IMR-90 (cell line): ENCODE data around the gene KCNMA1. TPM values are rescaled to one million over a fixed set of nuclear protein-coding genes. Genes with fewer than 3 reads are reported as not detected.

ENCODE experiments used
- ATAC-seq: fragments of 200-7000 bp; cut with Tn5 transposase; 2 replicates; pipeline ENCODE4 v1.9.1; 2020; ENCODE audit warnings: low read depth, mild to moderate bottlenecking, moderate library complexity
- BruUV-seq: library from RNA; stranded (reverse); fragments of 400-500 nt; replicated peaks from 2 replicates; lab custom pipeline; 2021; lab: Mats Ljungman, UMichigan
- CTCF ChIA-PET: fragments of 300-600 bp; formaldehyde crosslinking; extraction: SDS; loops from one replicate; lab custom pipeline; 2021; ENCODE audit warnings: antibody characterized with exemption; lab: Yijun Ruan, JAX
- POLR2A ChIA-PET: fragments of 300-600 bp; sonication (Branson Sonifier 250); formaldehyde crosslinking; loops from one replicate; lab custom pipeline; 2022; ENCODE audit warnings: antibody characterized with exemption; ENCODE audit not compliant: unreplicated experiment; lab: Charles Lee
- DNase-seq: peaks from one replicate; pipeline ENCODE4 v3.0.0; 2013
- H2AFZ ChIP-seq: replicated peaks from 2 replicates; pipeline ENCODE3; 2013; ENCODE audit warnings: low read length, mild to moderate bottlenecking; ENCODE audit not compliant: poor library complexity
- H2AK5ac ChIP-seq: 2 replicates; pipeline ENCODE4 v1.6.1; 2013; ENCODE audit warnings: low read depth, low read length, inconsistent platforms
- H2AK9ac ChIP-seq: replicated peaks from 2 replicates; pipeline ENCODE3; 2013; ENCODE audit warnings: mild to moderate bottlenecking, low read depth, low read length, moderate library complexity; ENCODE audit not compliant: poor library complexity
- H2BK120ac ChIP-seq: 2 replicates; pipeline ENCODE4 v1.6.1; 2013; ENCODE audit warnings: low read depth, low read length, inconsistent platforms
- H2BK15ac ChIP-seq: 3 replicates; pipeline ENCODE4 v1.6.1; 2013; ENCODE audit warnings: low read depth, low read length, inconsistent platforms
- H2BK20ac ChIP-seq: 2 replicates; pipeline ENCODE4 v1.6.1; 2013; ENCODE audit warnings: low read depth, mild to moderate bottlenecking, inconsistent platforms, low read length, moderate library complexity
- H2BK5ac ChIP-seq: 2 replicates; pipeline ENCODE4 v1.6.1; 2013; ENCODE audit warnings: mild to moderate bottlenecking, low read depth, low read length, inconsistent platforms; ENCODE audit not compliant: poor library complexity, severe bottlenecking
- H3K14ac ChIP-seq: replicated peaks from 2 replicates; pipeline ENCODE4 v1.6.1; 2013; ENCODE audit warnings: low read depth, low read length, inconsistent platforms
- H3K18ac ChIP-seq: 2 replicates; pipeline ENCODE4 v1.6.1; 2013; ENCODE audit warnings: low read depth, low read length, control low read depth
- H3K23ac ChIP-seq: 2 replicates; pipeline ENCODE4 v1.6.1; 2013; ENCODE audit warnings: low read depth, low read length, inconsistent platforms
- H3K27ac ChIP-seq: 2 replicates; pipeline ENCODE4 v1.5.1; 2013; ENCODE audit warnings: mild to moderate bottlenecking, control low read depth, low read length; ENCODE audit not compliant: insufficient read depth
- H3K27me3 ChIP-seq: 2 replicates; pipeline ENCODE4 v1.6.1; 2013; ENCODE audit warnings: low read length; ENCODE audit not compliant: control insufficient read depth, insufficient read depth
- H3K36me3 ChIP-seq: 2 replicates; pipeline ENCODE4 v1.6.1; 2013; ENCODE audit warnings: low read length, mixed read lengths; ENCODE audit not compliant: control insufficient read depth, insufficient read depth
- H3K4ac ChIP-seq: 2 replicates; pipeline ENCODE4 v1.6.1; 2013; ENCODE audit warnings: low read depth, low read length, inconsistent platforms
- H3K4me1 ChIP-seq: 2 replicates; pipeline ENCODE4 v1.6.1; 2013; ENCODE audit warnings: low read length, mixed read lengths; ENCODE audit not compliant: control insufficient read depth, insufficient read depth
- H3K4me2 ChIP-seq: 2 replicates; pipeline ENCODE4 v1.6.1; 2013; ENCODE audit warnings: low read depth, mild to moderate bottlenecking, control low read depth, low read length, moderate library complexity
- H3K4me3 ChIP-seq: 2 replicates; pipeline ENCODE4 v1.5.1; 2013; ENCODE audit warnings: low read depth, mild to moderate bottlenecking, control low read depth, low read length, moderate library complexity; ENCODE audit not compliant: insufficient read depth
- H3K56ac ChIP-seq: 2 replicates; pipeline ENCODE4 v1.6.1; 2013; ENCODE audit warnings: low read length, inconsistent platforms; ENCODE audit not compliant: insufficient read depth; ENCODE audit errors: extremely low read depth
- H3K79me1 ChIP-seq, 2 experiments: 2 replicates each; pipeline ENCODE4 v1.6.1; 2013; ENCODE audit warnings: low read length in 2 of 2, inconsistent platforms in 1 of 2, low read depth in 1 of 2
- H3K9ac ChIP-seq: 2 replicates; pipeline ENCODE4 v1.6.1; 2013; ENCODE audit warnings: low read depth, low read length, control low read depth
- H3K9me1 ChIP-seq: 2 replicates; pipeline ENCODE4 v1.6.1; 2013; ENCODE audit warnings: low read length, inconsistent platforms; ENCODE audit not compliant: insufficient read depth
- H3K9me3 ChIP-seq: 2 replicates; pipeline ENCODE4 v1.6.1; 2013; ENCODE audit warnings: low read length; ENCODE audit not compliant: control insufficient read depth, insufficient read depth
- H4K20me1 ChIP-seq: 2 replicates; pipeline ENCODE4 v1.6.1; 2013; ENCODE audit warnings: low read length, inconsistent platforms; ENCODE audit not compliant: insufficient read depth
- H4K5ac ChIP-seq: 2 replicates; pipeline ENCODE4 v1.6.1; 2013; ENCODE audit warnings: mild to moderate bottlenecking, low read depth, low read length, control low read depth
- H4K8ac ChIP-seq, 2 experiments: 2 replicates each; pipeline ENCODE4 v1.6.1; 2013; ENCODE audit warnings: low read depth in 2 of 2, low read length in 2 of 2, control low read depth in 1 of 2, inconsistent platforms in 1 of 2
- H4K91ac ChIP-seq: 2 replicates; pipeline ENCODE4 v1.6.1; 2013; ENCODE audit warnings: low read depth, low read length, inconsistent platforms; ENCODE audit not compliant: insufficient read depth
- BHLHE40 ChIP-seq: fragments of 150-350 bp; IDR thresholded peaks from 2 replicates; pipeline ENCODE4 v1.6.1; 2016; ENCODE audit warnings: mild to moderate bottlenecking, low read depth, low read length
- FOS ChIP-seq: fragments of 150-350 bp; IDR thresholded peaks from 2 replicates; pipeline ENCODE4 v1.6.1; 2016; ENCODE audit warnings: low read depth, low read length
- MAZ ChIP-seq: IDR thresholded peaks from 2 replicates; pipeline ENCODE4 v1.6.1; 2012; ENCODE audit warnings: low read depth, mild to moderate bottlenecking, low read length, improper control_type of control experiment, moderate library complexity, borderline replicate concordance
- MXI1 ChIP-seq: IDR thresholded peaks from 2 replicates; pipeline ENCODE4 v1.6.1; 2012; ENCODE audit warnings: low read depth, mild to moderate bottlenecking, low read length, moderate library complexity, borderline replicate concordance
- POLR2A ChIP-seq: IDR thresholded peaks from 2 replicates; pipeline ENCODE4 v1.6.1; 2012; ENCODE audit warnings: mild to moderate bottlenecking, low read depth, low read length
- RAD21 ChIP-seq: IDR thresholded peaks from 2 replicates; pipeline ENCODE4 v1.6.1; 2012; ENCODE audit warnings: low read length, improper control_type of control experiment
- RFX5 ChIP-seq: IDR thresholded peaks from 2 replicates; pipeline ENCODE4 v1.8.0; 2012; ENCODE audit warnings: low read depth, mild to moderate bottlenecking, low read length, moderate library complexity
- SMC3 ChIP-seq: fragments of 150-350 bp; IDR thresholded peaks from 2 replicates; pipeline ENCODE4 v1.6.1; 2016; ENCODE audit warnings: low read depth, mild to moderate bottlenecking, antibody characterized with exemption, low read length, moderate library complexity
- WGBS, 2 experiments: methylation state at CpG; one replicate each; pipeline versions ENCODE4 v1.1.5 to v1.1.7; 2013; ENCODE audit warnings: missing lambda C conversion rate in 2 of 2; ENCODE audit not compliant: insufficient read length in 1 of 2; ENCODE audit errors: extremely low coverage in 2 of 2; 5-methylcytosine and 5-hydroxymethylcytosine counted together
- dilution Hi-C: fragments of 300-500 bp; cut with HindIII; formaldehyde crosslinking; loops from one replicate; pipeline ENCODE4 v1.14.3; 2018; ENCODE audit warnings: low sequenced_read_pairs; ENCODE audit not compliant: unreplicated experiment
- in situ Hi-C: fragments of 300-500 bp; cut with MboI; formaldehyde crosslinking; loops from 3 replicates; pipeline ENCODE4 v1.14.3; 2019; ENCODE audit warnings: low sequenced_read_pairs, inconsistent platforms, mixed read lengths
- intact Hi-C: fragments of 100-400 bp; cut with micrococcal nuclease; formaldehyde crosslinking; loops from 2 replicates; pipeline ENCODE4 v1.10.0; 2022
- polyA plus RNA-seq, 3 experiments: library from polyadenylated mRNA; depleted of rRNA; stranded (reverse); fragments of >200 nt; gene quantifications; 2 replicates each; pipeline ENCODE4 v1.2.3, GENCODE V29; 2012; ENCODE audit warnings: low replicate concordance in 1 of 3
- total RNA-seq: library from RNA; depleted of rRNA; stranded (reverse); fragments of >200 nt; gene quantifications from 2 replicates; pipeline ENCODE4 v1.2.3, GENCODE V29; 2012

Gene KCNMA1
- total and polyA plus RNA-seq, 2 of the 4 experiments (the other 2 are of a cell fraction) = 25.6 to 29.6 TPM

GRCh38 chr10:77016278-77016815, 621.3 kb downstream of the KCNMA1 start:
- Histone ChIP-seq H3K9ac (no peak overlapping the region), H3K18ac (no peak overlapping the region), H3K56ac (no peak overlapping the region), H2BK5ac (no peak overlapping the region), H3K9me3 (no peaks in the 10 kb centered on the region), H2BK120ac (no peak overlapping the region), H3K36me3 (no peaks in the 10 kb centered on the region; the same call in 1 of the 2 replicates), H3K27me3 (no peaks in the 10 kb centered on the region; the same call in 1 of the 2 replicates), H2BK15ac (no peak overlapping the region), H3K4me1 (no peaks in the 10 kb centered on the region; the same call in 1 of the 2 replicates), H3K9me1 (no peaks in the 10 kb centered on the region; the same call in 1 of the 2 replicates), H3K23ac (no peak overlapping the region), H3K4me3 (no peak overlapping the region), H3K27ac (no peak overlapping the region), H2AK5ac (no peak overlapping the region), H3K14ac (no peak overlapping the region), H4K5ac (no peak overlapping the region), H4K8ac (no peak overlapping the region), H4K91ac (no peak overlapping the region), H2BK20ac (no peak overlapping the region), H3K79me1 (no peaks in the 10 kb centered on the region), H2AFZ (no peak overlapping the region), H3K4me2 (no peak overlapping the region), H4K20me1 (no peaks in the 10 kb centered on the region), H2AK9ac (no peak overlapping the region), H3K4ac (no peak overlapping the region)
- in situ Hi-C loops = no loop called here
- BruUV-seq = no TSS peak
- ChIA-PET POLR2A (no interaction called here), CTCF (no interaction called here)
- intact Hi-C loops = no loop called here
- TF ChIP-seq POLR2A (no peak), BHLHE40 (no peak), RAD21 (no peak), FOS (no peak), RFX5 (no peak), MAZ (no peak), SMC3 (no peak), MXI1 (no peak)
- no peak for DNase-seq
- dilution Hi-C loops = no loop called here
- no peak for ATAC-seq
- WGBS, 2 experiments = no CpG with 5 or more reads among the region's 7 CpGs
